Prostate gland (tissue), 2 donors: ENCODE measurements around the gene SSPN.

Source experiments
- POLR2A ChIP-seq: fragments of 450-650 bp; IDR thresholded peaks from one replicate; pipeline ENCODE4 v1.6.1; 2016; ENCODE audit warnings: antibody characterized with exemption, mild to moderate bottlenecking
- POLR2AphosphoS5 ChIP-seq: sonication (generic); formaldehyde crosslinking; IDR thresholded peaks from one replicate; pipeline ENCODE4 v1.6.1; 2017; ENCODE audit warnings: antibody characterized with exemption
- TF ChIP-seq, protein P1 (sequence below), 4 experiments: fragments of 200-600 bp in 2 of 4; fragments of 450-650 bp in 2 of 4; sonication (generic) in 2 of 4; IDR thresholded peaks; 1 replicate in 3 of 4; 2 replicates in 1 of 4; pipeline ENCODE4 v1.5.1; 2016 to 2019; ENCODE audit warnings: antibody characterized with exemption in 4 of 4, mild to moderate bottlenecking in 2 of 4, moderate library complexity in 2 of 4

DNA sequence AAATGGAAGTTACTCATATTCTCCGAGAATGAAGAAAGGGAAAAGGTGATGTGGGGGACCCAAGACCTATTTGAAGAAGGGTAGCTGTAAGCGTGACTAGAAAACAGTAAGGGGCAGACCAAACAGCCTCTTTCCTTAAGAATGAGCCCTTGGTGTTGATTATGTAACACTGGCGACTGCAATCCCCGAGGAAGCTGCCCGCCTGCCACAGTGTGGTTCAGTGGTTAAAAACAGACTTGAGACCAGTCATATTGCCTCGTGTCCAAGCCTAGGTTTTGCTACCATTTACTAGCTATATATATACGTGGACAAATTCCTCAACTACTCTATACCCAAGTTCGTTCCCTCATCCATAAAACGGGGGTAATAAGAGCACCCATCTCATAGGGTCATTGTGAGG, 49.1 kb downstream of the SSPN start:
- TF ChIP-seq, protein P1, sequence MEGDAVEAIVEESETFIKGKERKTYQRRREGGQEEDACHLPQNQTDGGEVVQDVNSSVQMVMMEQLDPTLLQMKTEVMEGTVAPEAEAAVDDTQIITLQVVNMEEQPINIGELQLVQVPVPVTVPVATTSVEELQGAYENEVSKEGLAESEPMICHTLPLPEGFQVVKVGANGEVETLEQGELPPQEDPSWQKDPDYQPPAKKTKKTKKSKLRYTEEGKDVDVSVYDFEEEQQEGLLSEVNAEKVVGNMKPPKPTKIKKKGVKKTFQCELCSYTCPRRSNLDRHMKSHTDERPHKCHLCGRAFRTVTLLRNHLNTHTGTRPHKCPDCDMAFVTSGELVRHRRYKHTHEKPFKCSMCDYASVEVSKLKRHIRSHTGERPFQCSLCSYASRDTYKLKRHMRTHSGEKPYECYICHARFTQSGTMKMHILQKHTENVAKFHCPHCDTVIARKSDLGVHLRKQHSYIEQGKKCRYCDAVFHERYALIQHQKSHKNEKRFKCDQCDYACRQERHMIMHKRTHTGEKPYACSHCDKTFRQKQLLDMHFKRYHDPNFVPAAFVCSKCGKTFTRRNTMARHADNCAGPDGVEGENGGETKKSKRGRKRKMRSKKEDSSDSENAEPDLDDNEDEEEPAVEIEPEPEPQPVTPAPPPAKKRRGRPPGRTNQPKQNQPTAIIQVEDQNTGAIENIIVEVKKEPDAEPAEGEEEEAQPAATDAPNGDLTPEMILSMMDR (IDR thresholded peaks at IDR 0.05) = no peak
- TF ChIP-seq POLR2AphosphoS5 = no peak
- no peak for TF ChIP-seq POLR2A
